LHCN-M2 (cell line): Measurements from ENCODE around the gene ANXA4. TPM values are rescaled to one million over a fixed set of nuclear protein-coding genes. Genes with fewer than 3 reads are reported as not detected.

Source experiments
- DNase-seq: peaks from one replicate; pipeline ENCODE4 v3.0.0-alpha.2; 2012; ENCODE audit warnings: low read depth
- total RNA-seq: library from RNA; depleted of rRNA; stranded (reverse); fragments of >200 nt; gene quantifications from 2 replicates; pipeline ENCODE4 v1.2.3, GENCODE V29; 2014; rRNA removed

The ANXA4 gene
- total RNA-seq, 1 experiment from 2014 or later: 29.0 TPM

GRCh38 chr2:69844560-69844959, 102.6 kb downstream of the ANXA4 start:
- DNase-seq: no peak

- DNase-seq: no peak
These were observed 104.5 kb downstream of the ANXA4 start for GRCh38 chr2:69846182-69847067.

GRCh38 chr2:69847068-69847828, 105.3 kb downstream of the ANXA4 start:
- no peak for DNase-seq

DNA sequence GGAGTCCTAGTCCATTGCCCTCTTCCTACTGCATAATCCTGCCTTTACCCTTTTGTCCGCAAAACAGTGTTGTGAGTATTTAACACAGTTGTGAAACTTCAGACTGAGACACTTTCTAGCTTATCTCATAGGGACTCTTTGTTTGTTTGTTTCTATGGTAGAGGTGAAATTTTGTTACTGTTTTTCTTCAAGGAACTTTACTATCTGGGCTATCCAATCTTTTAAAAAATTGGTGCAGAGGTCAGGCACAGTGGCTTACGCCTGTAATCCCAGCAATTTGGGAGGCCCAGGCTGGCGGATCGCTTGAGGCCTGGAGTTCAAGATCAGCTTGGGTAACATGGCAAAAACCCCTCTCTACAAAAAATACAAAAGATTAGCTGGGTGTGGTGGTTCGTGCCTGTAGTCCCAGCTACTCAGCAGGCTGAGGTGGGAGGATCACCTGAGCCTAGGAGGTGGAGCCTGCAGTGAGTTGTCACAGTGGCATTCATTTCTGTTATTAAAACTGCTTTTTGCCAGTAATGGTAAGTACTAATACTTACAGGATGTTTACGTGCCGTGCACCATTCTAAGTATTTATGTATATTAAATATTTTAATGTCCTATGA, 106.4 kb downstream of the ANXA4 start:
- DNase-seq: no peak

GRCh38 chr2:69858261-69858660, 116.3 kb downstream of the ANXA4 start:
- no peak for DNase-seq

- no peak for DNase-seq
These were observed 121.4 kb downstream of the ANXA4 start for GRCh38 chr2:69863298-69863697.

Other genes starting within 250 kb of the ANXA4 start
- gene AAK1, start 98.4 kb upstream of the ANXA4 start, total RNA-seq: 36.4 and 44.1 TPM in 2 replicates
- 6.7 and 9.1 TPM in 2 replicates for gene GMCL1, start 87.5 kb downstream of the ANXA4 start, total RNA-seq
- gene SNRNP27, start 151.8 kb downstream of the ANXA4 start, total RNA-seq: 88.6 and 93.7 TPM in 2 replicates
- gene MXD1, start 173.0 kb downstream of the ANXA4 start, total RNA-seq: 0.83 and 1.8 TPM in 2 replicates
- 0.34 TPM in 1 of 2 replicates, not detected in the other for gene ASPRV1, start 219.5 kb downstream of the ANXA4 start, total RNA-seq